H9 (cell line): ENCODE results near the gene GYS1. TPM values are rescaled to one million over a fixed set of nuclear protein-coding genes. Genes with fewer than 3 reads are reported as not detected.
"Not testable (repeated sequence)": the region's sequence is repeated elsewhere in the genome, so short reads cannot be mapped to it uniquely, and the experiment has no call there.

Source experiments
- DNase-seq: peaks from one replicate; pipeline ENCODE4 v3.0.0-alpha.2; 2017
- H2AFZ ChIP-seq: one replicate; pipeline ENCODE4 v1.6.1; 2013; ENCODE audit warnings: mild to moderate bottlenecking, low read length, control low read depth, moderate library complexity
- H2AK5ac ChIP-seq: 2 replicates; pipeline ENCODE4 v1.6.1; 2013; ENCODE audit warnings: low read length, control low read depth, mixed read lengths; ENCODE audit not compliant: insufficient read length
- H2BK120ac ChIP-seq: one replicate; pipeline ENCODE4 v1.6.1; 2013; ENCODE audit warnings: low read depth, mild to moderate bottlenecking, low read length, control low read depth, inconsistent platforms; ENCODE audit not compliant: poor library complexity, severe bottlenecking
- H2BK12ac ChIP-seq: 2 replicates; pipeline ENCODE4 v1.6.1; 2013; ENCODE audit warnings: low read length, control low read depth, mixed read lengths, low read depth; ENCODE audit not compliant: insufficient read length
- H2BK15ac ChIP-seq: 2 replicates; pipeline ENCODE4 v1.6.1; 2013; ENCODE audit warnings: low read depth, low read length, control low read depth
- H2BK20ac ChIP-seq: one replicate; pipeline ENCODE4 v1.6.1; 2013; ENCODE audit warnings: low read depth, mild to moderate bottlenecking, low read length, control low read depth, inconsistent platforms; ENCODE audit not compliant: poor library complexity, severe bottlenecking
- H2BK5ac ChIP-seq: 2 replicates; pipeline ENCODE4 v1.6.1; 2013; ENCODE audit warnings: low read length, control low read depth, mixed read lengths; ENCODE audit not compliant: insufficient read length
- H3K14ac ChIP-seq: 2 replicates; pipeline ENCODE4 v1.6.1; 2013; ENCODE audit warnings: low read length, control low read depth; ENCODE audit not compliant: insufficient read depth
- H3K18ac ChIP-seq: 2 replicates; pipeline ENCODE4 v1.6.1; 2013; ENCODE audit warnings: low read depth, mild to moderate bottlenecking, mixed read lengths, low read length, control low read depth; ENCODE audit not compliant: insufficient read length
- H3K23ac ChIP-seq: 2 replicates; pipeline ENCODE4 v1.6.1; 2013; ENCODE audit warnings: low read length, control low read depth, mixed read lengths, low read depth; ENCODE audit not compliant: insufficient read length
- H3K23me2 ChIP-seq: 2 replicates; pipeline ENCODE4 v1.6.1; 2013; ENCODE audit warnings: low read depth, mild to moderate bottlenecking, mixed read lengths, low read length, control low read depth; ENCODE audit not compliant: insufficient read length, poor library complexity, severe bottlenecking
- H3K27ac ChIP-seq: 2 replicates; pipeline ENCODE4 v1.5.1; 2013; ENCODE audit warnings: low read length, control low read depth, mixed read lengths, low read depth; ENCODE audit not compliant: insufficient read length
- H3K27me3 ChIP-seq: 2 replicates; pipeline ENCODE4 v1.6.1; 2013; ENCODE audit warnings: low read length, control low read depth, inconsistent platforms; ENCODE audit not compliant: insufficient read depth
- H3K4ac ChIP-seq: 2 replicates; pipeline ENCODE4 v1.6.1; 2013; ENCODE audit warnings: low read depth, mild to moderate bottlenecking, control low read depth, inconsistent platforms, low read length, moderate library complexity
- H3K4me1 ChIP-seq: 2 replicates; pipeline ENCODE4 v1.6.1; 2013; ENCODE audit warnings: low read length, control low read depth, inconsistent platforms; ENCODE audit not compliant: insufficient read depth
- H3K4me2 ChIP-seq: 2 replicates; pipeline ENCODE4 v1.6.1; 2013; ENCODE audit warnings: low read length, control low read depth, mixed read lengths; ENCODE audit not compliant: insufficient read length, insufficient read depth
- H3K56ac ChIP-seq: 2 replicates; pipeline ENCODE4 v1.6.1; 2013; ENCODE audit warnings: low read depth, mild to moderate bottlenecking, mixed read lengths, low read length, control low read depth; ENCODE audit not compliant: insufficient read length
- H3K79me1 ChIP-seq: 2 replicates; pipeline ENCODE4 v1.6.1; 2013; ENCODE audit warnings: low read depth, mild to moderate bottlenecking, moderate library complexity, low read length, control low read depth, inconsistent platforms; ENCODE audit not compliant: insufficient read depth, poor library complexity, severe bottlenecking
- H3K79me2 ChIP-seq: 2 replicates; pipeline ENCODE4 v1.6.1; 2013; ENCODE audit warnings: low read length, control low read depth, inconsistent platforms; ENCODE audit not compliant: insufficient read depth
- H3K9ac ChIP-seq: 2 replicates; pipeline ENCODE4 v1.6.1; 2013; ENCODE audit warnings: low read length, control low read depth, mixed read lengths; ENCODE audit not compliant: insufficient read length; ENCODE audit errors: extremely low read depth
- H3K9me3 ChIP-seq: one replicate; pipeline ENCODE4 v1.6.1; 2013; ENCODE audit warnings: low read depth, low read length, inconsistent platforms; ENCODE audit not compliant: control insufficient read depth
- H3T11ph ChIP-seq: one replicate; pipeline ENCODE4 v1.6.1; 2013; ENCODE audit warnings: mild to moderate bottlenecking, low read length, control low read depth, inconsistent platforms
- H4K20me1 ChIP-seq: one replicate; pipeline ENCODE4 v1.6.1; 2013; ENCODE audit not compliant: control insufficient read depth, insufficient read length, insufficient read depth
- H4K5ac ChIP-seq: 2 replicates; pipeline ENCODE4 v1.6.1; 2013; ENCODE audit warnings: low read depth, mild to moderate bottlenecking, mixed read lengths, low read length, control low read depth; ENCODE audit not compliant: insufficient read length
- H4K8ac ChIP-seq: replicated peaks from 2 replicates; pipeline ENCODE4 v1.6.1; 2013; ENCODE audit warnings: low read length, control low read depth, mixed read lengths, low read depth; ENCODE audit not compliant: insufficient read length
- H4K91ac ChIP-seq: 2 replicates; pipeline ENCODE4 v1.6.1; 2013; ENCODE audit warnings: low read depth, mild to moderate bottlenecking, moderate library complexity, mixed read lengths, low read length, control low read depth; ENCODE audit not compliant: insufficient read length
- H3K27ac Mint-ChIP-seq, 3 experiments: 2 replicates in 2 of 3; 3 replicates in 1 of 3; pipeline ENCODE4 v1.8.0; 2020 to 2021; ENCODE audit warnings: mixed read lengths in 3 of 3, mild to moderate bottlenecking in 1 of 3, moderate library complexity in 1 of 3
- H3K27me3 Mint-ChIP-seq: 2 replicates; pipeline ENCODE4 v1.8.0; 2021; ENCODE audit warnings: low read depth, mild to moderate bottlenecking, moderate library complexity, mixed read lengths
- H3K36me3 Mint-ChIP-seq, 3 experiments: 2 replicates in 2 of 3; 3 replicates in 1 of 3; pipeline ENCODE4 v1.8.0; 2020 to 2021; ENCODE audit warnings: low read depth in 3 of 3, mixed read lengths in 3 of 3; ENCODE audit not compliant: insufficient read depth in 1 of 3
- H3K4me1 Mint-ChIP-seq, 2 experiments: 2 replicates each; pipeline ENCODE4 v1.8.0; 2020; ENCODE audit warnings: mixed read lengths in 2 of 2
- H3K4me3 Mint-ChIP-seq, 2 experiments: 2 replicates in 1 of 2; 3 replicates in 1 of 2; pipeline ENCODE4 v1.8.0; 2020 to 2021; ENCODE audit warnings: mild to moderate bottlenecking in 2 of 2, mixed read lengths in 2 of 2, moderate library complexity in 1 of 2
- H3K9me3 Mint-ChIP-seq, 2 experiments: 2 replicates in 1 of 2; 3 replicates in 1 of 2; pipeline ENCODE4 v1.8.0; 2020; ENCODE audit warnings: mild to moderate bottlenecking in 2 of 2, mixed read lengths in 2 of 2, moderate library complexity in 1 of 2
- WGBS: extraction: QIAGEN DNeasy Blood & Tissue Kit; methylation state at CpG from one replicate; pipeline ENCODE4 v1.1.7; 2013; ENCODE audit warnings: missing lambda C conversion rate, low lambda C conversion rate, mixed read lengths; ENCODE audit not compliant: insufficient read length; ENCODE audit errors: extremely low coverage; 5-methylcytosine and 5-hydroxymethylcytosine counted together
- total RNA-seq: library from RNA; stranded (reverse); gene quantifications from 2 replicates; pipeline ENCODE4 v1.2.1, GENCODE V29; 2021

The GYS1 gene
- total RNA-seq, 1 experiment from 2014 or later = 44.3 TPM

DNA sequence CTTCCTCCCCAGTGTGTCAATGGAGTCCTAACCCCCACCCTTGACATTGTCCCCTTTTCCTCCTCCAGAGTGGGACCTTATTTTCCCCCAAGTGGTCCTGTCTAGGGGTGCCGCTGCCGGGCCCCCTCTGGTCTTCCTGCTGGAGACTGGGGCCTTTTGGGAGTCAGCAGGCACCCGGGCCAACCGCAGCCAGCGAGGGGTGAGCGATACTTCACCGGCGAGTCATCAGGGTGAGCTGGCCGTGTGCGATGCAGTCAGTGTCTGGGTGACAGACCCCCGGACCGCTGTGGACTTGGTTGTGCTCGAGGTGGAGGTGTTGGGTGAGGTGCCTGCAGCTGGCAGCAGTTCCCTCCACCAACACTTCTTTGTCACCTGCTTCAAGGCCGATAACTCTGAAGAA is 36.6 kb upstream of the GYS1 start:
- H2AK5ac ChIP-seq, H3K23me2 ChIP-seq, H3K18ac ChIP-seq, H2AFZ ChIP-seq, H4K8ac ChIP-seq, H3K9ac ChIP-seq, H2BK12ac ChIP-seq, H3K9me3 ChIP-seq, H2BK120ac ChIP-seq, H3K27me3 ChIP-seq, H3K4ac ChIP-seq, H2BK20ac ChIP-seq, H4K91ac ChIP-seq, H2BK15ac ChIP-seq, H3K9me3 Mint-ChIP-seq, H3K79me2 ChIP-seq, H3K79me1 ChIP-seq, H2BK5ac ChIP-seq, H4K5ac ChIP-seq, H3K4me1 Mint-ChIP-seq, H3K14ac ChIP-seq, H3K23ac ChIP-seq, H3K27ac Mint-ChIP-seq, H4K20me1 ChIP-seq, H3K4me2 ChIP-seq, H3T11ph ChIP-seq, DNase-seq, H3K56ac ChIP-seq, H3K4me3 Mint-ChIP-seq, H3K4me1 ChIP-seq, H3K27ac ChIP-seq, H3K36me3 Mint-ChIP-seq: not testable (repeated sequence)
- peaks cover 29% of the 10 kb centered on the region for H3K27me3 Mint-ChIP-seq
- WGBS = no CpG with 5 or more reads among the region's 14 CpGs

- H2BK5ac ChIP-seq, H3K36me3 Mint-ChIP-seq, H3K4me1 Mint-ChIP-seq, H3K4ac ChIP-seq, H4K5ac ChIP-seq, H2BK15ac ChIP-seq, H3K14ac ChIP-seq, H3K4me1 ChIP-seq, H2BK12ac ChIP-seq, H2AFZ ChIP-seq, H3K23ac ChIP-seq, H4K20me1 ChIP-seq, H3K4me3 Mint-ChIP-seq, H3K9me3 ChIP-seq, H3K9me3 Mint-ChIP-seq, H3K56ac ChIP-seq, H4K91ac ChIP-seq, H3K27ac ChIP-seq, H3K23me2 ChIP-seq, H2BK120ac ChIP-seq, H3K4me2 ChIP-seq, H3K79me2 ChIP-seq, H3K27me3 ChIP-seq, H3K9ac ChIP-seq, H2AK5ac ChIP-seq, H4K8ac ChIP-seq, H3K18ac ChIP-seq, H2BK20ac ChIP-seq, H3K27ac Mint-ChIP-seq, H3T11ph ChIP-seq, H3K79me1 ChIP-seq, DNase-seq: not testable (repeated sequence)
- no CpG with 5 or more reads among the region's 9 CpGs for WGBS
- peaks cover 30% of the 10 kb centered on the region for H3K27me3 Mint-ChIP-seq
Observed at GRCh38 chr19:49028686-49029085, 35.6 kb upstream of the GYS1 start.
